DOHH2 (cell line): Measurements from ENCODE around the gene STOML1.

Source experiments
- CTCF ChIP-seq: fragments of 200-600 bp; sonication (generic); IDR thresholded peaks from one replicate; pipeline ENCODE4 v1.5.1; 2014; ENCODE audit warnings: antibody characterized with exemption, mild to moderate bottlenecking, low read depth, low read length; ENCODE audit not compliant: poor library complexity, severe bottlenecking
- EZH2phosphoT487 ChIP-seq: fragments of 200-600 bp; sonication (generic); IDR thresholded peaks from 2 replicates; pipeline ENCODE4 v1.6.1; 2017; ENCODE audit warnings: borderline replicate concordance, mild to moderate bottlenecking, antibody characterized with exemption, low read length, moderate library complexity, mixed read lengths

- TF ChIP-seq CTCF (peak; percentile 71), EZH2phosphoT487 (no peak)
These were observed 41.1 kb downstream of the STOML1 start for GRCh38 chr15:73950831-73951561.
